B cell (primary cell): Measurements from ENCODE around the gene PM20D2. TPM values are rescaled to one million over a fixed set of nuclear protein-coding genes. Genes with fewer than 3 reads are reported as not detected.
A peak's percentile ranks its signal among the peaks of the same experiment; 100 is the strongest.

Experiments used
- ATAC-seq: fragments of 200-7000 bp; cut with Tn5 transposase; one replicate; pipeline ENCODE4 v1.10.0; 2021; ENCODE audit warnings: low read depth, mild to moderate bottlenecking, moderate number of reproducible peaks, moderate library complexity
- CTCF ChIA-PET: fragments of 350-600 bp; sonication (Branson Sonifier 250); formaldehyde crosslinking; loops from one replicate; lab custom pipeline; 2021; ENCODE audit warnings: antibody characterized with exemption, inconsistent platforms; lab: Charles Lee
- POLR2A ChIA-PET: fragments of 350-600 bp; sonication (Branson Sonifier 250); formaldehyde crosslinking; loops from one replicate; lab custom pipeline; 2021; ENCODE audit warnings: antibody characterized with exemption; lab: Charles Lee
- DNase-seq: peaks from one replicate; pipeline ENCODE4 v3.0.0; 2013
- H2AFZ ChIP-seq: 2 replicates; pipeline ENCODE4 v1.6.1; 2012; ENCODE audit warnings: mild to moderate bottlenecking, low read depth, low read length; ENCODE audit not compliant: insufficient read depth, poor library complexity, severe bottlenecking
- H3K27ac ChIP-seq, 2 donors: 1 replicate in 1 of 2; 2 replicates in 1 of 2; pipeline ENCODE4 v1.5.1; 2012 to 2013; ENCODE audit warnings: low read length in 2 of 2, mild to moderate bottlenecking in 2 of 2, moderate library complexity in 1 of 2
- H3K27me3 ChIP-seq, 4 experiments: fragments of 200-600 bp in 1 of 4; sonication (generic) in 1 of 4; replicated peaks in 1 of 4; 1 replicate in 2 of 4; 2 replicates in 2 of 4; pipeline versions ENCODE4 v1.6.1 to v1.7.0; 2013 to 2016; ENCODE audit warnings: low read length in 3 of 4, mild to moderate bottlenecking in 2 of 4, mixed read lengths in 1 of 4, moderate library complexity in 1 of 4; ENCODE audit not compliant: insufficient read depth in 4 of 4, control insufficient read depth in 3 of 4; ENCODE audit errors: control extremely low read depth in 1 of 4
- H3K36me3 ChIP-seq, 2 experiments: replicated peaks in 1 of 2; 1 replicate in 1 of 2; 2 replicates in 1 of 2; pipeline versions ENCODE4 v1.6.1 to v1.7.1; 2013; ENCODE audit warnings: low read length in 1 of 2; ENCODE audit not compliant: insufficient read depth in 2 of 2, control insufficient read depth in 1 of 2; ENCODE audit errors: control extremely low read depth in 1 of 2, extremely low read depth in 1 of 2
- H3K4me1 ChIP-seq, 2 donors: fragments of 200-600 bp in 1 of 2; sonication (generic) in 1 of 2; 1 replicate in 1 of 2; 2 replicates in 1 of 2; pipeline versions ENCODE4 v1.5.1 to v1.6.1; 2013 to 2017; ENCODE audit warnings: low read length in 2 of 2; ENCODE audit not compliant: control insufficient read depth in 2 of 2, insufficient read depth in 2 of 2
- H3K4me2 ChIP-seq: replicated peaks from 2 replicates; pipeline ENCODE3; 2012; ENCODE audit warnings: mild to moderate bottlenecking, low read depth, low read length; ENCODE audit not compliant: poor library complexity, severe bottlenecking
- H3K4me3 ChIP-seq, 5 experiments: fragments of 200-600 bp in 1 of 5; sonication (generic) in 1 of 5; 1 replicate in 3 of 5; 2 replicates in 2 of 5; pipeline versions ENCODE4 v1.5.1 to v1.7.0; 2011 to 2016; ENCODE audit warnings: low read length in 4 of 5, mild to moderate bottlenecking in 4 of 5, low read depth in 2 of 5, control low read depth in 1 of 5, moderate library complexity in 1 of 5; ENCODE audit not compliant: insufficient read depth in 1 of 5; ENCODE audit errors: control extremely low read depth in 1 of 5, extremely low read depth in 1 of 5
- H3K79me2 ChIP-seq: fragments of 200-600 bp; sonication (generic); one replicate; pipeline ENCODE4 v1.6.0; 2016; ENCODE audit warnings: low read length; ENCODE audit not compliant: control insufficient read depth, insufficient read depth
- H3K9ac ChIP-seq: fragments of 200-600 bp; sonication (generic); 2 replicates; pipeline ENCODE4 v1.6.1; 2017; ENCODE audit warnings: mild to moderate bottlenecking, low read length, moderate library complexity
- H3K9me3 ChIP-seq, 3 donors: one replicate each; pipeline versions ENCODE4 v1.6.1 to v1.7.1; 2013; ENCODE audit warnings: low read length in 2 of 3; ENCODE audit not compliant: control insufficient read depth in 2 of 3, insufficient read depth in 1 of 3; ENCODE audit errors: control extremely low read depth in 1 of 3
- H4K20me1 ChIP-seq: 2 replicates; pipeline ENCODE4 v1.6.0; 2012; ENCODE audit warnings: mild to moderate bottlenecking, low read length; ENCODE audit not compliant: insufficient read depth, control insufficient read depth, poor library complexity, severe bottlenecking
- H3K27ac Mint-ChIP-seq: one replicate; pipeline ENCODE4 v1.8.0; 2021; ENCODE audit warnings: mixed read lengths
- H3K27me3 Mint-ChIP-seq: one replicate; pipeline ENCODE4 v1.8.0; 2021; ENCODE audit warnings: mixed read lengths
- H3K4me1 Mint-ChIP-seq: one replicate; pipeline ENCODE4 v1.8.0; 2021; ENCODE audit warnings: mixed read lengths
- H3K4me3 Mint-ChIP-seq: one replicate; pipeline ENCODE4 v1.8.0; 2021; ENCODE audit warnings: mixed read lengths
- H3K9me3 Mint-ChIP-seq: one replicate; pipeline ENCODE4 v1.8.0; 2022; ENCODE audit warnings: mixed read lengths; ENCODE audit not compliant: insufficient read depth
- EZH2 ChIP-seq: IDR thresholded peaks from 2 replicates; pipeline ENCODE4 v1.6.1; 2012; ENCODE audit warnings: borderline replicate concordance, low read depth, mild to moderate bottlenecking, moderate library complexity, low read length; ENCODE audit not compliant: insufficient read depth, poor library complexity, severe bottlenecking
- WGBS: methylation state at CpG from one replicate; pipeline ENCODE4 v1.1.5; 2013; ENCODE audit warnings: missing lambda C conversion rate; ENCODE audit not compliant: insufficient coverage; 5-methylcytosine and 5-hydroxymethylcytosine counted together
- intact Hi-C: fragments of 100-400 bp; cut with micrococcal nuclease; formaldehyde crosslinking; loops from one replicate; pipeline ENCODE4 v1.10.0; 2022
- polyA plus RNA-seq: library from polyadenylated mRNA; depleted of rRNA; stranded (reverse); fragments of >200 nt; gene quantifications from 2 replicates; pipeline ENCODE4 v1.2.3, GENCODE V29; 2012
- total RNA-seq, 2 donors: library from RNA; stranded (reverse); fragments of 120-200 nt in 1 of 2; gene quantifications; 1 replicate in 1 of 2; 2 replicates in 1 of 2; pipeline versions ENCODE4 v1.2.3 to v1.2.4, GENCODE V29; 2013 to 2022
- TF ChIP-seq, protein P1 (sequence below): fragments of 200-600 bp; IDR thresholded peaks from one replicate; pipeline ENCODE4 v1.8.0; 2022; ENCODE audit warnings: antibody characterized with exemption, mild to moderate bottlenecking

PM20D2 gene
- total and polyA plus RNA-seq, 2 donors (not counting 1 experiment from before 2014, with no cell fraction given), result 7.4 to 16.4 TPM

DNA sequence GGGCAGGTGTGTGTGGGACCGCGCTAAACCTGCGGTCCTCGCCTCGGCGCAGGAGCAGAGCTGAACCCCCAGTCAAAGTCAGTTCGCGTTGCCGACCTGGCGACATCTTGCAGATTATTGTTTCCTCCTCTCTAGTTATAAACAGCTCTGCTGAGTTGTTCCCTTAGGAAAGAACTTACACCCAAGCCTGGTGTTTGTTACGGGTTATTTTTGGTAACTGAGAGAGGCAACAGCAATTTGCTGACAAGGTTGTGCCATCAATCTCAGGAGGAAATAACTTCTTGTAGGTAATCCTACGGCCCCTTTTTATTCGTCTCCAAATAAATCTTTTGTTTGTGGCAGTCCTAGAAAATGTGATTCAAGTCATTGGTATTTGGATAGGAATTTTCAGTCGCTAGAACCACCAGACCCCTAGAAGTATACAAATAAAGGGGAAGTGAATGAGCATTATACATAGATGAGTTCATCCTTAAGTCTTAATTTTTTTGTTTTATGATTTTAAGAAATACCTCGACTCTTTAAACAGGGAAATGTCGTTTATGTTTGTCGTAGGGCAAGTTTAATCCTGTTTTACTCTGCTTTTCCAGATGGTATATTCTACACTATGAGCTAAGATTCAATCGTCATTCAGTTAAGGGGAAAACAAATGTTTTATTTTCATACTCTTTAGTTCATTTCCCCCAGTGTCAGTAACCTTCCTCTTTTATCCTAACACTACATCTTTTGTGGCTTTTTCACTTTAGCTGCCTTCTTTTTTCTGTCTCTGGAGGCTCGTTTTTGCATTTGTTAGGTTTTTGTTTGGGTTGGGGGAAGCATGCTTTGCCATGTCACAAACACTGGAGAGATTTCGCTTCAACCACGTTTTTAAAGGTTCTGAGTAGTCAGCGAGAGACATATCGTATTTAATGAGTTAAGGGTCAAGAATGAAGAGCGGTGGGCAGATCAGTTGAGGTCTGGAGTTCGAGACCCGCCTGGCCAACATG is 1.2 kb downstream of the PM20D2 start:
- Histone ChIP-seq H3K4me3 (peak overlapping the region; percentile 65 to 81 (median 72)), H3K79me2 (peaks cover 14% of the 10 kb centered on the region), H3K4me2 (peak overlapping the region; percentile 75), H3K27ac (peak overlapping the region in 1 of 2 donors; percentile 87), H3K9ac (peak overlapping the region; percentile 76), H2AFZ (peak overlapping the region; percentile 93), H3K36me3 (no peaks in the 10 kb centered on the region), H3K27me3 (no peaks in the 10 kb centered on the region), H3K4me1 (peaks cover 9 to 11% of the 10 kb centered on the region in 2 donors), H3K9me3 (no peaks in the 10 kb centered on the region), H4K20me1 (no peaks in the 10 kb centered on the region)
- intact Hi-C loops, result loop anchor here (1.0 to 5.0 kb wide), 6 partner anchors 30 to 1445 kb away; partner anchors contain the start of genes AKIRIN2, LYRM2 and PNRC1
- peak overlapping the region; percentile 91 for H3K4me3 Mint-ChIP-seq
- H3K27ac Mint-ChIP-seq, result peak overlapping the region; percentile 27
- TF ChIP-seq, protein P1, sequence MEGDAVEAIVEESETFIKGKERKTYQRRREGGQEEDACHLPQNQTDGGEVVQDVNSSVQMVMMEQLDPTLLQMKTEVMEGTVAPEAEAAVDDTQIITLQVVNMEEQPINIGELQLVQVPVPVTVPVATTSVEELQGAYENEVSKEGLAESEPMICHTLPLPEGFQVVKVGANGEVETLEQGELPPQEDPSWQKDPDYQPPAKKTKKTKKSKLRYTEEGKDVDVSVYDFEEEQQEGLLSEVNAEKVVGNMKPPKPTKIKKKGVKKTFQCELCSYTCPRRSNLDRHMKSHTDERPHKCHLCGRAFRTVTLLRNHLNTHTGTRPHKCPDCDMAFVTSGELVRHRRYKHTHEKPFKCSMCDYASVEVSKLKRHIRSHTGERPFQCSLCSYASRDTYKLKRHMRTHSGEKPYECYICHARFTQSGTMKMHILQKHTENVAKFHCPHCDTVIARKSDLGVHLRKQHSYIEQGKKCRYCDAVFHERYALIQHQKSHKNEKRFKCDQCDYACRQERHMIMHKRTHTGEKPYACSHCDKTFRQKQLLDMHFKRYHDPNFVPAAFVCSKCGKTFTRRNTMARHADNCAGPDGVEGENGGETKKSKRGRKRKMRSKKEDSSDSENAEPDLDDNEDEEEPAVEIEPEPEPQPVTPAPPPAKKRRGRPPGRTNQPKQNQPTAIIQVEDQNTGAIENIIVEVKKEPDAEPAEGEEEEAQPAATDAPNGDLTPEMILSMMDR, result no peak
- TF ChIP-seq EZH2, result no peak
- peaks cover 28% of the 10 kb centered on the region for H3K4me1 Mint-ChIP-seq
- peak; percentile 31 for ATAC-seq
- ChIA-PET CTCF (interaction anchor here (0.6 to 2.0 kb wide), 9 partner anchors 28 to 372 kb away, joined by 3 to 8 read pairs (median 3); partner anchors contain the start of gene PNRC1), POLR2A (interaction anchor here (0.5 to 2.8 kb wide), 2 partner anchors 47 to 65 kb away, joined by 3 to 40 read pairs; partner anchors contain the start of gene PNRC1)
- WGBS, result 0% methylated on average over 10 of the region's 26 CpGs
- no peak for DNase-seq
- H3K27me3 Mint-ChIP-seq, result no peaks in the 10 kb centered on the region
- H3K9me3 Mint-ChIP-seq, result no peaks in the 10 kb centered on the region
